ENCODE measurements around the gene SDK1.

GRCh38 chr7:3358991-3359390 lies 57.9 kb downstream of the SDK1 start:
- TF ChIP-seq, protein P1, sequence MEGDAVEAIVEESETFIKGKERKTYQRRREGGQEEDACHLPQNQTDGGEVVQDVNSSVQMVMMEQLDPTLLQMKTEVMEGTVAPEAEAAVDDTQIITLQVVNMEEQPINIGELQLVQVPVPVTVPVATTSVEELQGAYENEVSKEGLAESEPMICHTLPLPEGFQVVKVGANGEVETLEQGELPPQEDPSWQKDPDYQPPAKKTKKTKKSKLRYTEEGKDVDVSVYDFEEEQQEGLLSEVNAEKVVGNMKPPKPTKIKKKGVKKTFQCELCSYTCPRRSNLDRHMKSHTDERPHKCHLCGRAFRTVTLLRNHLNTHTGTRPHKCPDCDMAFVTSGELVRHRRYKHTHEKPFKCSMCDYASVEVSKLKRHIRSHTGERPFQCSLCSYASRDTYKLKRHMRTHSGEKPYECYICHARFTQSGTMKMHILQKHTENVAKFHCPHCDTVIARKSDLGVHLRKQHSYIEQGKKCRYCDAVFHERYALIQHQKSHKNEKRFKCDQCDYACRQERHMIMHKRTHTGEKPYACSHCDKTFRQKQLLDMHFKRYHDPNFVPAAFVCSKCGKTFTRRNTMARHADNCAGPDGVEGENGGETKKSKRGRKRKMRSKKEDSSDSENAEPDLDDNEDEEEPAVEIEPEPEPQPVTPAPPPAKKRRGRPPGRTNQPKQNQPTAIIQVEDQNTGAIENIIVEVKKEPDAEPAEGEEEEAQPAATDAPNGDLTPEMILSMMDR (IDR thresholded peaks at IDR 0.05; ENCODE audit: low read depth, low read length, poor library complexity, severe bottlenecking): no peak
- TF ChIP-seq EZH2phosphoT487 (IDR thresholded peaks at IDR 0.05; ENCODE audit: borderline replicate concordance, low read length): no peak

Measured in DOHH2 (cell line).